Stimulated activated CD8-positive, alpha-beta memory T cell treated with anti-CD3 and anti-CD28 coated beads, Interleukin-12 subunit alpha, Interleukin-12 subunit beta, amount 100 ng/mL, for 1 hour (primary cell): ENCODE results near the gene FGFR2.
"Not testable (repeated sequence)": the region's sequence is repeated elsewhere in the genome, so short reads cannot be mapped to it uniquely, and the experiment has no call there.

Experiments
- DNase-seq: peaks from one replicate; pipeline ENCODE4 v3.0.0-alpha.2; 2020; ENCODE audit warnings: low read depth

FGFR2 gene

DNA sequence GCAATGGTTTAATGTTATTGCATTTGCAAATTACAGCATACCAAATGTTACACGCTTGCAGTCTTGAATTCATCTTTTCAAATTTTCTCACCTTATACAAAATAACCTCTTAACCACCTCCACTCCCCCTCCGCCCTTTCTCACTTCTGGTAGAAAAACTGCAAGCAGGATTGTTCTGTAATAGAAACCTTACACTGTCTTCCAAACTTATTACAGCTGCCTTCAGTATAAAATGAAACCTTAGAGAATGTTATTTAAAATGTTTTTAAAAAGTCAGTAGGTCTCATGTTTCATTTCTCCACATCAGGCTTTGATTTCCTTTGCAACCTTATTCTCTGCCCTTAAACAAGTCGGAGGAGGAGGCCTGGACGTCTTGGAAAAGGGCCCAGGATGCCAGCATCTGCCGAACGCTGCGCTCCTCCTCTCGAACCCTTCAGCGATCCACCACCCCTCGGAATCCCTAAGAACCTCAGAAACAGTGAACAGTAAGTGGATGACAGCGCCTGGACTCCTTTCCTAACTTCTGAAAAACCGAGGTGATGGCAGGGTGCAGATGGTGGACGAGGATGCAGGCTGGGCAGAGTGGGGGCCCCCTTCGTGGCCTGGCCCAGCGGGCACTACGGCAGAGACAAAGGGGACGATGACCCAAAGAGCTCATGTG is 74.0 kb downstream of the FGFR2 start:
- DNase-seq, result no peak

DNA sequence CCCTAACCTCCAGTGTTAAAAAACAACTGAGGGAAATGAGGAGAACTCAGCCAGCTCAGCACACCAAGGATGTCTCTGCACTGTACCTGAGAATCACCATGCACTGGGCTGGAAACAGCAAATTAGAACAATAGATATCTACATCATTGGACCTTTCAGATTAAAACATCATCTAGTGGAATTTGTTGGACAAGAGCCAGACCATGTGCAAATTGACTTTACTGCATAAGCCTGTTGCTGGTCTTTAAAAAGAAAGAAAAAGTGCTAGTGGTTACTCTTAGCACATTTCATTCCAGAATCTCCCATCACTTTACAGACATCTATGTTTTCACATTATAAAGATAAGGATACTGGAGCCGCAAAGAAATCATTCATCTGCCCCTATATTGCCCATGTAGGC is 75.4 kb downstream of the FGFR2 start:
- no peak for DNase-seq

DNA sequence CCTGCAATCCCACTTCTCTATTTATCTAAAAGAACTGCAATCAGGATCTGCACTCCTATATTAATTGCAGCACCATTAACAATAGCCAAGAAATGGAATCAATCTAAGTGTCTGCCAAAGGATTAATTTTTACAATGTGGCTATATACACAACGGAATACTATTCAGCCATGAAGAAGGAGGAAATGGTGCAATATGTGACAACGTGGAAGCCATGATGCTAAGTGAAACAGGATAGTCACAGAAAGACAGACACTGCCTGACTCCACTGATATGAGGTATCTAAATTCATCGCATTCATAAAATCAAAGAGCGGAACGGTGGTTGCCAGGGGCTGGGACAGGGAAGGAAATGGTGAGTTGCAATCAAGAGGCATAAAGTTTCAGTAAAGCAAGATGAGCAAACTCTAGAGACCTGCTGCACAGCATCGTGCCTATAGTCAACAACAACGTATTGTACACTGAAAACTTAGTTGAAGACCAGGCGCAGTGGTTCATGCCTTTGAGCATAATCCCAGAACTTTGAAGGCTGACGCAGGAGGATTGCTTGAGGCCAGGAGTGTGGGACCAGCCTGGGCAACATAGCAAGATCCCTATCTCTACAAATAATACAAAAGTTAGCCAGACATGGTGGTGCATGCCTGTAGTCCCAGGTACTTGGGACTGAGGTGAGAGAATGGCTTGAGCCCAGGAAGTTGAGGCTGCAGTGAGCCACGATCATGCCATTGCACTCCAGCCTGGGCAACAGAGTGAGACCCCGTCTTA is 76.3 kb downstream of the FGFR2 start:
- no peak for DNase-seq

DNA sequence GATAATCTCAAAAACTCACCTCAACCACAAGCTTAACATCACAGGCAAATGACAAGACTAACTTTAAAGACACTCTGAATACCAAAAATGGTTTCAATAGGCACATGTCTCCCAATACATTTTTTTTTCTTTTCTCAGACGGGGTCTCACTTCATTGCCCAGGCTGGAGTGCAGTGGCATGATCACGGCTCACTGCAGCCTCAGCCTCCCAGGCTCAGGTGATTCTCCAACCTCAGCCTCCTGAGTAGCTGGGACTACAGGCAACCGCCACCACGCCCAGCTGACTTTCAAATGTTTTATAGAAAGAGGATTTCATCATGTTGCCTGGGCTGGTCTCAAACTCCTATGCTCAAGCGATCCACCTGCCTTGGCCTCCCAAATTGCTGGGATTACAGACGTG is 77.7 kb downstream of the FGFR2 start:
- DNase-seq, result not testable (repeated sequence)

DNA sequence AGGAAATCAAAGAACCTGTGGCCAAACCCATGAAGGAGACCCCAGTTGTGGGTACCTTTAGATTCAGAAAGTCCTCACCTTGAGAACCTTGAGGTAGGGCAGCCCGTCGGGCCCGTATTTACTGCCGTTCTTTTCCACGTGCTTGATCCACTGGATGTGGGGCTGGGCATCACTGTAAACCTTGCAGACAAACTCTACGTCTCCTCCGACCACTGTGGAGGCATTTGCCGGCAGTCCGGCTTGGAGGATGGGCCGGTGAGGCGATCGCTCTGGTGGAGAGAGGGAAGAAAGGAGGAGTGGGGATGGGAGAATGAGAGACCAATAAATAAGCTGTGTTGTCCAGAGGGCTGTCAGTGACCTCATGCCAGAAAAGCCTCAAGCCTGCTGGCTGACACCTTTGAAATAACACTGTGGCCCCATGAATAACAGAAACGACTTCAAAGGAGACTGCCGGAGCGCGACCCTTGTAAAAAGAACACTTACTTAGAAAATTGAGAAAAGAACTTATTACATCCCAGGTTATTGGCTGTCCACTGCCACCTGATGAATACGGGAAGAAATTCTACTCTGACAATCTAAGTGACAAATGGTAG is 78.2 kb downstream of the FGFR2 start:
- DNase-seq, result no peak

DNA sequence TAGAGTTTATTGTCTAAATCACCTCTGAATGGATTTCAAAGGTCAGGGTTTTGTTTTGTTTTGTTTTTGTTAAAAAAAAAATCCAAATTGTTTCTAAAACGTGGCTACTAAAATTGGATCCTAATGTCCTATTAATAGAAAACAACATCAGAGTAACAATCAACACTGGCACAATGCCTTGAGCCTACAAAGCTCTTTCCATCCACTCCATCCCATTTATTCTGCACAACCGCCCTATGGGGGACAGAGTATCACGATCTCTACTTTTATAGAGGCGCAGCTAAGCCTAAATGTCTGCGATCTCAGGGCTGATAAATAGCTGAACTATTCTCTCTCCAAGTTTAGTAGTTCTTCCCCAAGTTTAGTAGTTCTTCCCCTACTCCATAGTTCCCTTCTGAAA is 78.8 kb downstream of the FGFR2 start:
- DNase-seq, result no peak

DNA sequence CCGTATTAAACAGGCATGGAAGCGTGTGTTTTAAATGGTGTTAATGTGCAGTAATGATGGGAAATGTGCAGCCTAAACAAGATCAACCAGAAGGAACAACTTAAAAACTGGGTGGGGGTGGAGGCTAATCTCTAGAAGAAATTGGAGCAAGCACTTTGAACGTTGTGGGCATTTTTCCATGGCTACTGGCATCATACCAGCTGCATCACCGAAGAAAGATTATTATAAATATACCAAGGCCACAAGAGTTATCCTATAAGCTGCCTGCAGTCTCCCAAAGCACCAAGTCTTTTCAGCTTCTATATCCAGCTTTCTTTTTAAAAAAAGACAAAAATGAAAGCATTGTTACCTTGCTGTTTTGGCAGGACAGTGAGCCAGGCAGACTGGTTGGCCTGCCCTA is 79.9 kb downstream of the FGFR2 start:
- DNase-seq, result no peak

DNA sequence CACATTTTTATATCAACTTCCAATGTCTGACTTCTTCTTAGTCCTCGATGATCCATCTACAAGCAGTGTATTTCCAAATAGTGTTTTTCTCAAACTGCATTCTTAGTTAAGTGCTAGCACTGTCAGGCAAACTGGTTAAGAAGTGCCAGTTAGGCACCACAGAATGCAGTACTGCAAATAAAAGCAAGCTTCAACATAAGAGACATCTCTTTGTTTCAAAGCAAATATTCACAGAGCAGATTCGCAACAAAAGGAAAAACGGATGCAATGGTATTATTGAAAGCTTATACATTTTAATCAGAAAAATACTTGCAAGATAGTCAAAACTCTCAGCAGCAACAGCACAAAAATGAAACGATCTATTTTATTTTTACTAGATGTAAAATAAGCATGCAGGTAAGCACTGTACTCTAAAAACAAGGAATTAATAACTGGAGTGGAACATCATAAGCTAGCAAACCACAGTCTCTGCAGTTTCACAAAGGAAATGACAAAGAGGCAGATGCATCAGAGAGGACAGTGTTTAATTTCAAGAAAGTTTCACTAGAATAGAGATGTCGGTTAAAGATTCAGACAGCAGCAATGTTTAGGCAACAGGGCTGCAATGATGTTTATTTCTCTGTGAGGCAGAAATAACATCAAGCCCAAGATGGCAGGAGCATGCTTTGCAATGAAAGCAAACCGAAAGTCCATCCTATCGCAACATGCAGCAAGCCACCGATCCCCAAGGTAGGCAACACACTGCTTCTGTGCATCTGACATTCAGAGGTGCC is 82.0 kb downstream of the FGFR2 start:
- DNase-seq, result no peak

DNA sequence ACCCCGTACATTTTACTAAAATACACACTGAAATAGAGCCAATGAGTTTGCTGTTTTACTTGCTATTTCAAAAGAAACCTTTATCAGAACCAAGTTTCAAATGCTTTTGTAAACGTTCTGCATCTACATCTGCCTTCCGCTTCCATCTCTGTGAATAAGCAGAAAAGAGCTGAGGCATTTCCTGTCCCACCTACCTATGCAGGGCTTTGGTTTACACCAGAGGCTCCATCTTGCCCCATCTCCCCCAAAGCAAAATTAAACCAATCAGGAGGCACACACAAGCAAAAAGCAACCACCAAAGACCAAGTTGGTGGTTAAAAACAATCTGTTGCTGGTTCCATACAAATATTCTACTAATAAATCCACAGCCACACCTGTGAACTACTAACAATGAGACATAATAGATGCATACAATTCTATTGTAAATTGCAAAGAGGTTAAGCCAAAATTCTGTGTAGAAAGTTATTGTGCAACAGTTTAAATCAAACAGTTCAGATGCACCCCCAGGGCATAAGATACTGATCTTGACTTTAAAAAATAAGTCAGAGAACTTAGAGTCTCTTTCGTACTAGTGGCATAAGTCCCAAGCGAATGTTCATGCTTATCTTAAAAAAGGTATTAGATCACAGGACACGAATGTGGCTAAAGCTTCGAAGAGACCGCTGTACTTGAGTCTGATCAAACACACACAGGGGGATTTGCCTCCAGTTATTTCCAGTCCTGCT is 83.9 kb downstream of the FGFR2 start:
- DNase-seq, result no peak

DNA sequence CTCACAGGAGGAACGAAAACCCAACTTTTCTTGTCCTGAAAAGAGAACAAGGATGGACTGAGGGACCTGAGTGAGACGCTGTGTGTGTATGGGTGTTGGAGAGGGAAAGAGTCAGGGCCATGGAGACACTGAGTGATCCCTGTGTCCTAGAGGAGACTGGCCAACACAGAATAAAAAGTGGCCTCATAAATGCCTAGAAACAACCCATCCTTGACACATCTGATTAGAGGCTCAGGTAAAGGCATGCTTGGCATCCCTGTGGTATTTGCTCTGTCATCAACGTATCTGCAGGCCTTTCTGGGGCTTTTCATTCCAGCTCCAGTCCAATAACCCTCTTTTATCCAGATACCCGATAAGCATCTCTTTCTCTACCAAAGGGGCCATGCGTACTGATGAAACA is 86.3 kb downstream of the FGFR2 start:
- no peak for DNase-seq

DNA sequence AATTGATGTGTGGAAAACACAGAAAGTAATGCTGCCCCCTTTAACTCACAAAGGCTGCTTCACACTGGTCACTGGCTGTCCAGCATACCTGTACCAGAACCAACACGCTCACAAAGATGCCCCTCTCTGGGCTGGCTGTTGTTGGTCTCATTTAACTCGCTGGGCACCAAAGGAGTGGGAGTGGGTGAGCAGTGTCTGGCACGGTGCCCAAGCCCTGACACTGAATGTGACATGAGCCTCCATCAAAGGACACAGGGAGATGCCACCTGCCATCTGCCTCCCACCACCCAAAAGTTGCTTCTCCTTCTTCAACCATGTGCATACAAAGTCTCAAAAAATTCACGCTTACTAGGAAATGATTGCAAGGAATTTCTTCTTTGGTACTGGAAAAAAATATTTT is 86.8 kb downstream of the FGFR2 start:
- DNase-seq, result no peak

DNA sequence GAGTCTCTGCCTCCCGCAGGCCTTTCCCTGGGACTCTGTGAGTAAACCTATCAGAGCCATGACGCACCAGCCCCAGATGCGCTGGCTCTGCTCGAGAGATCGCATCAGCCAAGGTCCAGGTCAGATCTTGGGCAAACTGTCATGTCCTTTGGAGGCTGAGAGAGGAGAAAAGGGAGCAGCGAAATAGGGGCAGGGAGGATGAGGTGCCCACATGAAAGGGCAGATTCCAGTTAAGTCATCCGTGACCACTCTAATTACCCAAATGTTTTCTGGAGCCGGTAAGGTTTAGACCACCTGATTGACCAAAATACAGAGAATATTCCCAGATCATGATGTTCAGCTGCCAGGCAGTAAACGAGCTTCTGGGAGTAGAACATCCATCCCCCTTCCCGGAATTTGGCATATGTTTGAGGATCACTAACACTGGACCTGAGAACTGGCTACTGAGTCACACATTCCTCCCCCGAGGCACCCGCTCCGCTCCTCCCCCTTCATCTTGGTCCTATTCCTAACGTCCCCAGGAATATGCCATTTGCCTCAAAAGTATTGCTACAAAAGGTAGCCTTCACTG is 88.0 kb downstream of the FGFR2 start:
- no peak for DNase-seq

DNA sequence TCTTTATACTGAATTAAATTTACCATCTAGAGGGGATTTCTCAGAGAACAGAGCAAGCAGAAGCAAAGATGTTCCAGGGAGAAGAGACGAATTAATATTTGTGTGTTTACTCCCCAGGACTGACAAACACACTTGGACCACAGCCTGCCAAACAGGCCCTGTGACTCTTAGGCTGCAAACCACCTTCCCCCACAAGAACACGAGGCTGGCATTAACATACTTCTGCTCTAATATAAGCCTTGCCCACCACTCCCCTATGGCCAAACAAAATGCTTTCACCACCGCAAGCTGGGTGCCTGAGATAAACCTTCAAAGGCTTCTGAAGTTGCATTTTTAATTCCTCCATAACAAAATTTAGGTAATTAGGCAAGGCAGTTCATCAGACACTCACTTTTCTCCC is 88.4 kb downstream of the FGFR2 start:
- no peak for DNase-seq

DNA sequence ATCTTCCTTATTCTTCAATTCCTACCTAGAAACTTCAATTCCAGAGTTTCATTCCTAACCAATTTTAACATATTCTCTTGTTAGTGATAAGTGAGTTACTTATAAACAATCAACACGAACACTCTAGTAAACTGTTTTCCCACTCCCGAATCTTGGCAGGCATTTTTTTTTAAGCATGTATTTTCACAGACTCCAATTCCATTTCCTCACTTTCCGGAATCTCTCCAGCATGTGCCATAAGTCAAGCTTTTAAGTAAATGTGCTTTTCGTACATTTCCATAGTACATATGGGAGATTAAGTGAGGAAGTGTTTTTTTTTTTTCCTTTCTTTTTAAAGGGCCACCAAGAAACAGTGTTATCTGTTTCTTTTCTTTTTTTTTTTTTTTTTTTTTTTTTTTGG is 89.1 kb downstream of the FGFR2 start:
- no peak for DNase-seq

DNA sequence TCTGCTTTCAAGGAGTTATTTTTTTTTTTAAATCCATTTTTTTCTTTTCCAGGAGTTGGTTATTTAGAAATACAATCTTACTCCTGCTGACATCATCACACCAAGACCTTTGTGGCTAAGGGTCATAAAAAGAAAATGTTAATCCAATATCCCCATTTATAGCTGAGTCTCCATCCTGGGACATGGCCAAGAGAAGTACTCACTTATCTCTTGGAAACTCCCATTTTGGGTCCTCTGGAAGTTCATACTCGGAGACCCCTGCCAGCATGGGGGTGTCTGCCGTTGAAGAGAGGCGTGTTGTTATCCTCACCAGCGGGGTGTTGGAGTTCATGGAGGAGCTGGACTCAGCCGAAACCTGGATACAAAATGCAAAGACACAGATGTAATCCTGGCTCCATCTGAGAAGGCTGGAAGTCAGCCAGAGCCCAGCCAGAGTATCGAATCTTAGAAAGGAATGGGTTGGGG is 94.6 kb downstream of the FGFR2 start:
- no peak for DNase-seq

DNA sequence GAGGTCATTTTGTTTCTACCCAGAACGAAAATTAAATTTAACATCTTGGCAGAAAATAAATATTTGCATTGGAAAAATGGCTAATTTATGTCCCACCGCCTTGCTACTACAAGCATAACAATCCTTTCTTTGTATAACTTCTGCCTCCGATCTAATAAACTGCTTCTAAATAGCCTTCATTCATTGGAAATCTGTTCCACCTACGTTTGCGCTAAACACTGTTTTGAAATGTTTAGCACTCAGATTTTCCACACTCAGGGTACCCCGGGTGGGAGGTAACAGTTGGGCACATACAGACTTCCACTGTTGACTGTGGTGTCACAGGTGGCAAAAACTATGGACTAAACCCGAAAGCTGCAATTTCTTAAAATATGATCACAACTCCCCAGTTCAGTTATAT is 96.4 kb downstream of the FGFR2 start:
- no peak for DNase-seq

DNA sequence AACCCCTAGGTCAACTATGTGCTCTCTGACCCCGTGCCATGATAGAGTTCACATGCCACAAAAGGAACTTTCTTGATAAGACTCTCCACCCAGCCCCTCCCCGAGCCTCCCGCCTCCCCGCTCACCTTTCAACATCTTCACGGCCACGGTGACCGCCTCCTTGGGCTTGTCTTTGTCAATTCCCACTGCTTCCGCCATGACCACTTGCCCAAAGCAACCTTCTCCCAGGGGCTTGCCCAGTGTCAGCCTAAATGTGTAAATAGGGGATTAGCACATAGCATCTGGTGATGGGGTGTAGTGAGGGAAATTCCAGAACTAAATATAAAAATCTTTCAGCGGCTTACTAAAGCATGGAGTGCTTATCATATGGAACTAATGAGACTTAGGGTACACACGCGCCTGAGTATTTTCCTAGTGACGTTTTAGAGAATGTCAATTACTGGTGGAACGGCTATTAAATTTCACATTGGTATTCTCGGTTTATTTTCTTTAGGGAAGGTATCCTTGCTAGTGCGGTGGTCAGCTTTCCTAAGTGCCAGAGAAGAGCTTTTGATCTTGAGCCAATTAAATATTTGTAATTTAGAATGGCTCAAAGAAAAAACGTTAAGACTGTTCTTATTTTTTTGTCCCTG is 97.4 kb downstream of the FGFR2 start:
- DNase-seq, result no peak

DNA sequence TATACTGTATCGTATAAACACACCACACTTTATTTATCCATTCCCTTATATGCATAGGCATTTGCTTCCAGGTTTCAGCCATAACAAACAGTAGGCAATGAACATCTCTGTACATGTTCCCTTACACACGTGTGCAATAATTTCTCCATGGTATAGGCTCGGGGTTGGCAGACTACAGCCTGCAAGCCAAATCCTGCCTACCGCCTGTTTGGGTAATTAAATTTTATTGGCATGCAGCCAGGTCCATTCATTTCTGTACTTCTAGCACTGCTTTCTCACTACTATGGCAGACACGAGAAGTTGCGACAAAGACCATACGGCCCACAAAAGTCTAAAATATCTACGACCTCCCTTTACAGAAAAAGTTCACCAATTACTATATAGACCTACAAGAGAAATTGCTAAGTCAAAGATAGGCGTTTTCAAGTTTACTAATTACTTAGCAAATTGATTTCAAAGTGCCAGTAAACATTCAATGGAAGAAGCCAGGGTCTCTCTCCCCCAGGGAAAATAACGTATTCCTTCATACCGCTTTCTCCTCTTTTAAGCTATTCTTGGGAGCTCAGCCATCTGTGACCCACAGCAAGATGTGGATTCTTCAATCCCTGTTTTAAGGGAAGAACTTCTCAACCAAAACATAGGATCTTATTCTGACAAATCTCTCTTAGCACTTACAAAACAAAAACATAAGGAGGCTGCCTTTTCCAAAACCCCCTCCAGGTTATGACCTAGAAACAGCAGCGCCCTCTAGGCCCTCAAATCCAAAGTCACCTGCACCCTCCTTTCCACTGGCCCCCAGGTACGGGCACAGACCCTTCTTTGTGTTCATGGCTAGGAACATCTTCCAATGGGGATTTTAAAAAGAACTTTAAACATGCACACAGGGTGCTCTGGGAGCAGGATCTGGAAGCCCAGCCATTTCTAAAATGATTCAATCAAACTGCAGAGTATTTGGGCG is 100.5 kb downstream of the FGFR2 start:
- no peak for DNase-seq

DNA sequence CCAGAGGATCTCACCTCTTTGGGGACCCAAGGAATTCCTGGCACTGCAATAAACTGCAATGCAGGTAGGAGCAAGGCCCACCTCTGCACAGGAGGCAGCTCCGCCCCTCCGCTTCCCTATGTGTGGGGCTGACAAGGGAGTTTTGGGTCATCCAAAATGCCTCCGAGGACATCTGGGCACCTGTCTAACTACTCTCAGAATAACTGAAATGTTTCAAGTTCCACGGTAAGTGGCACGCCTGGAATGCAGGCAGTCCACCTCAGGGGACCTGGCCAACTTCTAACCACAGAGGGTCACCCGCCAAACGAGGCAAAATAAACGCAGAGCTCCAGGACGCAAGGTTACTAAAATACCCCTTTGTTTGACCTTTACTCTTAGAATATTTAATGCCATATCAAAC is 102.5 kb downstream of the FGFR2 start:
- no peak for DNase-seq

DNA sequence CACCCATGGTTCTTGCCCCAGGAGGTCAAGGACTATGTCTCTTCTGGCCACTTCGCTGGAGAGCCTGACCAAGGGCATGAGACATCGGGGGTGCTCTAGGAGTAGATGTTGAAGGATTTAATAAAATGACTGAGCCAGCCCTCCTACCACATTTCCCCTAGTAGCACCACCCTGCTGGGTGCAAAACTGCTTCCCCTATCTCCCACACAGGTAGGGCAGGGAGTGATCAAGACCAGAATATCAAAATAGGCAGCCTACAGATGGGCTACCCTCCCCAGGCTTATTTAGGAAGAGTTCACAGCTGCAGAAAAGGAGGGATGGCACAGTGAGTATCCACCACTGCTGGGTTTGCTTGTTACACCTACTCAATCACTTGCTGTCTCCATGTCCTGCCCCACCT is 103.9 kb downstream of the FGFR2 start:
- DNase-seq, result no peak
